ENCODE measurements around the gene CLDN7.

DNA sequence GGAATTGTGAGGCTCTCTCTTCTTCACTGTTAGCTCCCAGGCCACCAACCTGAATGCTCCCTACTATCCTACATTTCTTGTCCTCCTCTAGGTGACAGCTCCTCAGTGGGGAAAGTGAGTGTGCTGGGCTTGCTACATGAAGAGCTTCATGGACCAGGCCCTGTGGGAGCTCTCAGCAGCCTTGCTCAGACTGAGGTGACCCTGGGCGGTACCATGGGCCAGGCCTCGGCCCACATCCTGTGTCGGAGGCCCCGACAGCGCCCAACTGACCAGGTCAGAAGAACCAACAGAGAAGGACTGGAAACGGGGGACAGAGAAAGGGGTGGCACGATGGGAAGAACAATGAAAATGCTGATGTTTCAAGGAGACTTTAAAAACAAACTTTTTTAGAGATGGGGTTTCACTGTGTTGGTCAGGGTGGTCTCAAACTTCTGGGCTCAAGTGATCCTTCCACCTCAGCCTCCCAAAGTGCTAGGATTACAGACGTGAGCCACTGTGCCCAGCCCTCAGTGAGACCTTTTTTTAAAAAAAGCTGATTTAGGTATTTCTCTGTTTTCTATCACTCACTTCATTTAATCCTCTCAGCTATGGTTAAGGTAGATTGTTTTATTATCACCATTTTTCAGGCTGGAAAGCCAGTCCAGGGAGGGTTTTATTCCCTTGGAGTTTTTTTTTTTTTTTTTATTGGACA lies 5.4 kb downstream of the CLDN7 start:
- TF ChIP-seq, protein P1, sequence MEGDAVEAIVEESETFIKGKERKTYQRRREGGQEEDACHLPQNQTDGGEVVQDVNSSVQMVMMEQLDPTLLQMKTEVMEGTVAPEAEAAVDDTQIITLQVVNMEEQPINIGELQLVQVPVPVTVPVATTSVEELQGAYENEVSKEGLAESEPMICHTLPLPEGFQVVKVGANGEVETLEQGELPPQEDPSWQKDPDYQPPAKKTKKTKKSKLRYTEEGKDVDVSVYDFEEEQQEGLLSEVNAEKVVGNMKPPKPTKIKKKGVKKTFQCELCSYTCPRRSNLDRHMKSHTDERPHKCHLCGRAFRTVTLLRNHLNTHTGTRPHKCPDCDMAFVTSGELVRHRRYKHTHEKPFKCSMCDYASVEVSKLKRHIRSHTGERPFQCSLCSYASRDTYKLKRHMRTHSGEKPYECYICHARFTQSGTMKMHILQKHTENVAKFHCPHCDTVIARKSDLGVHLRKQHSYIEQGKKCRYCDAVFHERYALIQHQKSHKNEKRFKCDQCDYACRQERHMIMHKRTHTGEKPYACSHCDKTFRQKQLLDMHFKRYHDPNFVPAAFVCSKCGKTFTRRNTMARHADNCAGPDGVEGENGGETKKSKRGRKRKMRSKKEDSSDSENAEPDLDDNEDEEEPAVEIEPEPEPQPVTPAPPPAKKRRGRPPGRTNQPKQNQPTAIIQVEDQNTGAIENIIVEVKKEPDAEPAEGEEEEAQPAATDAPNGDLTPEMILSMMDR (IDR thresholded peaks at IDR 0.05) = no peak
- no peak for TF ChIP-seq POLR2A (IDR thresholded peaks at IDR 0.05)

Data from testis (tissue), 2 donors.